ENCODE results near the gene DUSP22.

Gene DUSP22

DNA sequence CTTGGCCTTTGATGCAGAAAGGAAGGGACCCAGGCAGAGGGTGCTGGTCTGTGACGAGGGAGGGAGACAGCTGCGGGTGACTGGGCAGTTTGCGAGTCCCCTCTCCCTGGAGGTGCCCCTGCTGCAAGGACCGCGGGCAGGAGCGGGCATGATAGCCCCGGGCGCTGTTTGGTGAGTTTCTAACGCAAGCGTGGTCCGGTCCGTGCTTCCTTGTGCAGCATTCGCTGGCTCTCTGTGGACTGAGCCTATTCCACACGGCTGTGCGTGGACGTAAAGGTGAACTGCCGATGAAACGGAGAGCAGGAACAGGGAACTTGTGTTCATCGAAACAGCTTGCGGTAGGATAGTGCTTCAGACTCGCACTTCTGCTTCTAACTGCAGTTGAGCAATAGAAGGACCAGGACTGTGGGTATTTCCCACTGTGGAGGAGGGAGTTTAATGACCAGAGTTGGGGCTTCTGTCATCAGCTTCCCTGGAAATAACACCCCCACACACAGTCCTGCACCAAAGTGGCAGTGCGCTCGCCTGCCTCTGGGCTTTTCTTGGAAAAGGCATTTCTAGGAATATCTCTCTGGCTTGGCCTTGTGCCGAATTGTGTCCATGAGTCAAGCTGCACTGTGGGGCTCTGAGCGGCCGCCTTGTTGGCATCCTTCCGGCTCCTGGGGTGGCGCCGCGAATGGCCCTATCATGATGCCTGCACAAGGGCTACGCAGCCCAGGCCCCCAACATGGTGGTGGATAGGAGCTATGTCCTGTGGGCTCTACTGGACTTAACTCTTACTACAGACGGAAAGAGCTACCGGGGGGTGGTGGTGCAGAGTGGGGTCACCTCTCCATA, 48.9 kb downstream of the DUSP22 start:
- DNase-seq = no peak

DNA sequence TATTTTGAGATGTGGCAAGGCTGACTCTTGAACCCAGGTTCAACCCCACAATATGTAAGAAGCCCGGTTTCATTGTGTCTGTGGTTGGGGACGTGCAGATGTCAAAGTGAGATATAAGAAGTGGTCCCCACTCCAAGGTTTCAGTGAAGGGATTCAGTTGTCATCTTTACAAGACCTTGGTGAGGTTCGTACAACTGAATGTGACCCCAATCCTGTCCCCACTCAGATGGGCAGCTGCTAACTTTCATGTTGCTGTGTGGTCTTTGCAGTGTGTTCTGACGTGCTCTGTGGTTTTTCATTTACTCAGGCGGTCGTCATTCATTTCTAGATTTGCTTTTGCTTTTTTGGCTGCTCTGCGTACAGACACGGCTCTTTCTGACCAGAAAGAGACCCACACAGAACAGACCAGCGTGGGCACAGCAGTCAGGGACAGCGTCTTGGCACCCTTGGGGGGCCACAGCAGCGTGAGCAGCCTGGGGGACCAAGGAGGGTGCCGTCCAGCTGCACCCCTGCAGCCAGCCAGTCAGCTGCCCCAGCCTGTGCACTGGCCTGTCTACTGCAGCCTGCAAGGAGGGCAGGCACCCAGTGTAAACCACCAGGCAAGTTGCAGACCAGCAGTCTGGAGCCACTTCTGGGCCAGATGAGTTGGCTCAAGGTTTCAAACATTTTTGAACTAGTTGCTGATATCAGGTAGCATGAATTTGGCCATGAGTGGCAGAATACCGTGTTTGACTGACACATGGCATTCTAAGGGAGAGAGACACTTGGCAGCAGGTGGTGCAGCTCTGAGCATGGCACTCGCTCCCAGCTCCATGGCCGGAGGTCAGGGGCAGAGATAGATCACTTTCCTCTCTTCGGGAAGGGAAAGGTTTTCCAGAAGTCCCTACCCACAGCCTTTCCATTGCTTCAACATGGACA, 49.9 kb downstream of the DUSP22 start:
- no peak for DNase-seq

DNA sequence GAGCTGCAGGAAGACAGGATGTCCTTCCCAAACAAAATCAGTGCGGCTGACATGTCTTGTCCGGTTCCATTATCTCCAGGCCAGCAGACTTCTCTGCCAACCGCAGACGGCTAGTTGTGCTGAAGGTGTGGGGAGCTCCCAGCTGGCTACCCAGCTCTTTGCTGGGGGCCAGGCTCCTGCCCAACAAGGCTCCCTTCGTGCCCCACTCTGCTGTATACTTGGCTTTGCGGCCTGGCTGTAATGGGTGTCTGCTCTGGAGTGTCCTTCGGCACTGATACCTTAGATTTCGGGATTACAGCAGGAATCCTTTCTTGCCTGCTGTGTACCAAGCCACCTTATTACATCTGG, 50.5 kb downstream of the DUSP22 start:
- no peak for DNase-seq

DNA sequence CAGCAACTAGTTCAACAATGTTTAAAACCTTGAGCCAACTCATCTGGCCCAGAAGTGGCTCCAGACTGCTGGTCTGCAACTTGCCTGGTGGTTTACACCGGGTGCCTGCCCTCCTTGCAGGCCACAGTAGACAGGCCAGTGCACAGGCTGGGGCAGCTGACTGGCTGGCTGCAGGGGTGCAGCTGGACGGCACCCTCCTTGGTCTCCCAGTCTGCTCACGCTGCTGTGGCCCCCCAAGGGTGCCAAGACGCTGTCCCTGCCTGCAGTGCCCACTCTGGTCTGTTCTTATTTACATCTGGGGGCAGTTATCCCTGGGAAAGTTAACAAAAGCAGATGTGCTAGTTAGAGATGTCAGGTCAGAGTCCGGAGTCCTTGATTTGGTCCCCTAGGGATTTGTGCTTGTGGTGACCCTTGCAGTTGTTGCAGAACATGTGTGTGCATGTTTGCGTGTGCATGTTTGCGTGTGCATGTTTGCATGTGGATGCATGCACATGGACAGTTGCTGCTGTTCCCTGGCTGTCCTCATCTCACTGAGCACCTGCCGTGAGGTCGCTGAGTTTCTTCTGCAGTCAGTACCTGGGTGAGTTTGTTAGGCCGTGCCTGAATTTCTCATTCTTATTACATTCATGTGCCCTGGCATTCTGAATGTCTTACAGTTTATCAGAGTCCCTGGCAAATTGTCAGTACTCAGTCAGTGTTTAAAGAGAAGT, 51.1 kb downstream of the DUSP22 start:
- no peak for DNase-seq

DNA sequence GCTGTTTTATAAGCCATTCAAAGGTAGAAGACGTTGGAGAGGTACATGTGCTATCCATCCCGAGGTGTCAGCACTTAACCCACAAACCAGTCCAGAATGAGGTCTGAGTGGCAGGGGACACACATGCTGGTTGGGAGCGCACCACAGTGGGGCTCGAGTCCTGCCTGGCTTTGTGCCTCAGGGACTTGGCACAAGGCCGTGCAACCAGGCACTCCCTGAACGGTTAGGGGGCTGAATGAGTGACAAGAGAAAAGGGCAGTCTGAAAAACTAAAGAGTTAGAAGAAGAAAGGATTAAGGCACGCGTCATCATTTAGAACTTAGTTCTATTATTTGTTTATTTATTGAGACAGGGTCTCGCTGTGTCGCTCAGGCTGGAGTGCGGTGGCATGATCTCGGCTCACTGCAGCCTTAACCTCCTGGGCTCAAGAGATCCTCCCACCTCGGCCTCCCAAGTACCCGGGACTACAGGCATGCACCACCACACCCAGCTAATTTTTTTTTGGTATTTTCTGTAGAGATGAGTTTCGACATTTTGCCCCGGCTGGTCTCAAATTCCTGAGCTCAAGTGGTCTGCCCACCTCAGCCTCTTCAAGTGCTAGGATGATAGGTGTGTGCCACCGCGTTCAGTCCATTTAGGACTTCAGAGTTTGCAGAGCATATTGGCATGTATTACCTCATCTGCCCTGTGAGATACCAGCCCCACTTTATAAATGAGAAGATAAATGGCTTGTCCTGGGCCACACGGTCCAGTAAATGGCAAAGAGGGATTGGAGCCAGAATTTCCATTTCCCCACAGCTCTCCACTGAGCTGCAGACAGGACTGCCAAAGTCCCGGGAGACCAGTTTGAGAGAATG, 51.9 kb downstream of the DUSP22 start:
- no peak for DNase-seq

DNA sequence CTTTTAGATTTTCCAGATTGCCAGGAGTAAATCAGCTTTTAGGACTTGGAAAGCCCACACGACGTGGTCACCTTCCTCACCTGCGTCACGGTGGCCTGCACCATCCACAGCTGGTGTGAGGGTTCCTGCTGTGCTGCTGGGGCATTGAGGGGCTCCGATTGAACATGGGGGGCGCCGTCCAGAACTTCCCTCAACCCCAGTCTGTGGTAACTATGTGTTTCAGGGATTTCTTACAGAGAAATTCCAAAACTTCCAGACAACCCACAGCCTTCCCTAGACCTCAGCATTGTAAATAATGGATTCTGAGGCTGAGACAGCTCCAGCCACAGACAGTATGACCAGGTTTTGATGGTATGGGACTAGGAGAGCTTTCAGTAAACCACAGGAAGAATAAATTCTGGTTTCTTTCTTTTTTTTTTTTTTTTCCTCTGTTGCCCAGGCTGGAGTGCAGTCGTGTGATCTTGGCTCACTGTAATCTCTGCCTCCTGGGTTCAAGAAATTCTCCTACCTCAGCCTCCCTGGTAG, 52.6 kb downstream of the DUSP22 start:
- no peak for DNase-seq

DNA sequence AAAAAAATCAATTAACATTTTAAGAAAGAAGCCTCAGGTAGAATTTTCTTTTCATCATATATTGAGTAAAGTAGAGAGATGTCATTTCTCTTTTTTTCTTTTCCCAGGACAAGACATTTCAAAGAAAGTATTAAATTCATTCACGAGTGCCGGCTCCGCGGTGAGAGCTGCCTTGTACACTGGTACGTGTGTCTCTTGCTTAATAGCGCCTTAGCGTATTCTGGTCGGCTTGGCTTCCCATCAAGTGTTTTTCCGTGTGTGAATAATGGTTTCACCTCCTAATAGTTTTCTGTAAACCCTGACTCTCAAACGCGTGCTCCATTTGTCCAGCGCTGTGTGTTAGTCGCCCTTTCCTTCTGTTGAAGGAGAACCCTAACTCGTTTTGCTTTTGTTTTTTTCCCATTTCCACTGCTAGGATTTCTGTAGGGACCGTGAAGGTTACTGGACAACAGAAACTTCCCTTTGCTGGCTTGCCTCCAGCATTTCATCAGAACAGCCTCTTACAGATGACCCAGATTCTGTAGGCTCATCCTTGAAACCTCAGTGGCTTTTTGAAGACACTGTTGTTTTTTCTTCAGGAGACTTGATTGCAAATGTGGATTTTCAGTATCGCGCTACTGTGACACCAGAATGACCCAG, 53.6 kb downstream of the DUSP22 start:
- DNase-seq = no peak

DNA sequence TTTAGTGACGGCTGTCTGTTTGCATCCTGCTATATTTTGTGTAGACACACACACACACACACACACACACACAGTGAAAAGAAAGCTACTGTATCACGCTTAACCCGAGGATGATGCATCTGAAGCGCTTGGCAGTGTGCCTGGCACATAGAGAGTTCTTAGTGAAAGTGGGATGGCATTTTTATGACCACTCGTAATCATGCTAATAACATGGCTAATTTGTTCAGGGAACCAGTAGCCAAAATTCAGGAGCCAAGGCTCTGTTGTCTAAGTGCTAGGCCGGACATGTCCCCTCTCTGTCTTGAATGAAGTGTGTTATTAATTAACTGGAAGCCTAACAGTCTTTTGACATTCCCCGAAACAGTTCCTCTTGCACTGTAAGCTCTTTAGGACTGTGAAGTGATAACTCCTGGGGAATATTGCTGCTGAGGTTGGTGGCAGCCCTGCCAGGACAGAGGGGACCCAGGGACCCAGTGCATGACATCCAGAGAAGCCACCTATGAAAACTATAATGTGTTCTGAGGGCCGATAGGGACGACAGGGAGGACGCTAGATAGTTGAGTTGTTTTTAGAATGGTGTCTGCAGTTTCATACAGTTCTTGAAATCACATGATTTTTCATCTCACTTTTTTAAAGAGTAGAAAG, 54.2 kb downstream of the DUSP22 start:
- DNase-seq = no peak

DNA sequence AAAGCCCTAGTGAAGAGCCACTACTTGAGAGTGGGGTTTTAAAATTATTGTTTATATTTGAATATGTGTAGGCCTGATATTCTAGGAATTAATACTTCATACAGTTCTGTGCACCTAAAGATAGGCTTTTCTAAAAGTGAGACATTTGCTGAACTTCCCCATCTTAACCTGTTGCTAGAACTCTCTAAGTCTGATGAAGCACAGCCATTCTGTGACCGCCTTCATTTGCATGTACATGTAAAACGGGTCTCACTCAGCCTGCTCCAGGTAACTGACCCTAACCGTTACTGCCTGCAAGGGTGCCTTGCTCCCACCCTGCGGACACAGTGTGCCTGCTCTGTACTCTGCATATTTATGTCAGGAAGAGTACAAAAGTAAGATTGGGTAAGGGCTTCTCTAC, 54.9 kb downstream of the DUSP22 start:
- no peak for DNase-seq

DNA sequence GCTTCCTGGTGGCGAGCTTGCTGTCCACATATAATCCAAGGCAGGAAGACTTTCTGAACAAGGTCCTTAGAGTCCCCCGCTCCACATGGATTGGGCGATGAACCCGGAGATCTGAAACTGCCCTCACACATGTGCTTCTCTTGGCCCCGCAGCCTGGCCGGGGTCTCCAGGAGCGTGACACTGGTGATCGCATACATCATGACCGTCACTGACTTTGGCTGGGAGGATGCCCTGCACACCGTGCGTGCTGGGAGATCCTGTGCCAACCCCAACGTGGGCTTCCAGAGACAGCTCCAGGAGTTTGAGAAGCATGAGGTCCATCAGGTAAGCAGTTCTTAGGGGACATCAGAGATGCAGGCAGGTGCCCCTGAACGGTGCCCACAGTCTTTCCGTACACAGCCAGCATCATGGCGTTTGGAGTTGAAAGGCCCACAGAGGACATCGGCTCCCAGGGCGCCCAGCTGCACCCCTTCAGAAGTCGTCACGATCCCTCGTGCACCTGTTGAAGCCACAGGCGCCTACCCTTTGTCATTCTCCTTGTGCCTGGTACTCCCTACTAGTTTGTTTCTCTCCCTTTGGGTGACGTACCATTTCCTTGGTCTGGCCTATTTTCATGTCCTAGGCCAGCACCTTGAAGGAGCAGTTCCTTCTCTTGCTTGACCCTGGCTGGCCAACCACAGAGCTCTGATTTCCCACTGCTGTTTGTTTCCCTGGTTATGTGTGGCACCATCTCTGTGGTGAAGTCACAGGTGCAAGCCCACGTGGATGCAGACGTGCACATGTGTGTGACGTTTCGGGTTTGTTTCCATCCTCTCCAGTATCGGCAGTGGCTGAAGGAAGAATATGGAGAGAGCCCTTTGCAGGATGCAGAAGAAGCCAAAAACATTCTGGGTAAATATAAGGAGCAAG, 55.9 kb downstream of the DUSP22 start:
- DNase-seq = no peak

DNA sequence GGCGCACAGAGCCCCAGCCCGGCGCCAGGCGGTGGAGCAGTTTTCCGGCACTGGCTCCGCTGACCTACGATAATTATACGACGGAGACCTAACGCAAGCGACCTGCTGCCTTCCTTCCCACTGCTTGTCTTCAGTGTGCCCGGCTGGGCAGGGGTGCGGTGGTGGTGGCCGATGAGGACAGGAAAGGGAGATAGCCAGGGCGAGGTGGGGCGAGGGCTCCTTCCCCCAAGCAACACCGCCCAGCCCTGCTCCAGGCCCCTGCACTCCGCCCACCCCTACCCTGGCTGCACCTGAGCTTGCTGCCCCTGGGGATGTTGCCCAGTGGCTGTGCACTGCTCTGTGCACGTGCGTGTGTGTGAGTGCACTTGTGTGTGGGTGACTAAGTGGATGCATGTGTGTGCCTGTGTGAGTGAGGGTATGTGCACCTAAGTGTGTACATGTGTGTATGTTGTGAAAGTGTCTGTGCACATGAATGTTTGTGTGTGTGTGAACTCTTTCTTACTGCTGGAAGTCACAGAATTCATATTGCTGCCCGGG, 56.6 kb downstream of the DUSP22 start:
- DNase-seq = no peak

DNA sequence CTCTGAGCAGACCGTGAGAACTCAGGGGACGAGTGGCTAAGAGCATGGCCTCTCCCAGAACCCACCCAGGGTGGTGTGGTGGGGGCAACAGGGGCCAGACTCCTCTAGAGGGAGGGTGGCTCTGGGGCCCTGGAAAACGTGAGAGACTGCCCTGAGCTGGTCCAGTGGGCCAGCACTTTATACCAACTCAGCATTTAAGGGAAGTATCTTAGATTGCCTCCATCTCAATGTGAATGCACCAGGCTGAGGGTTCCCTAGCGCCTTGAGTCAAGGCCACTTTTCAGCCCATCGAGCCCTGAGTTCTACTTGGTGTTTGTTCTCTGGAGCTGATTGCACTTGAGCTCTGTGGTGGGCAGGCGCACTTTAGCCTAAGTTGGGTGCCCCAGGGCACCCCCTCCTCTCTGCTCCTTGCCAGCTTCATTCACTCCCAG, 57.2 kb downstream of the DUSP22 start:
- DNase-seq = no peak

DNA sequence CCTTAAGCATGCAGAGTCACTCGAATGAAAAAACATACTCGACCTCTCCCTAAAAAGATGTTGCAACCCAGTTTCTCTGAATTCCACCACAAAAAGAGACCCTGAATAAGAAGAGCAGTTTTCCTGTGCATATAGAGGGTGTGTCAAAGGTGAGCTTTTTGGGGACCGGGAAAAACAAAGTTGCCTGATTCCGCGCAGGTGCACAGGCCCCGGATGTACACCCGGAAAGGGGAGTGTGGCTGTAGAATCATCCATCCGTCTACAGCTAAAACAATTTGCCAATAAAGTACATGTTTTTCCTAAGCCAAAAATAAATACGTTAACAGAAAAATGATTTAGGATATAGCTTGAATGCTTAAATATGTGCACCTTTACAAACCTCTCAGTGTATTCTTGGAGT, 58.1 kb downstream of the DUSP22 start:
- DNase-seq = no peak

DNA sequence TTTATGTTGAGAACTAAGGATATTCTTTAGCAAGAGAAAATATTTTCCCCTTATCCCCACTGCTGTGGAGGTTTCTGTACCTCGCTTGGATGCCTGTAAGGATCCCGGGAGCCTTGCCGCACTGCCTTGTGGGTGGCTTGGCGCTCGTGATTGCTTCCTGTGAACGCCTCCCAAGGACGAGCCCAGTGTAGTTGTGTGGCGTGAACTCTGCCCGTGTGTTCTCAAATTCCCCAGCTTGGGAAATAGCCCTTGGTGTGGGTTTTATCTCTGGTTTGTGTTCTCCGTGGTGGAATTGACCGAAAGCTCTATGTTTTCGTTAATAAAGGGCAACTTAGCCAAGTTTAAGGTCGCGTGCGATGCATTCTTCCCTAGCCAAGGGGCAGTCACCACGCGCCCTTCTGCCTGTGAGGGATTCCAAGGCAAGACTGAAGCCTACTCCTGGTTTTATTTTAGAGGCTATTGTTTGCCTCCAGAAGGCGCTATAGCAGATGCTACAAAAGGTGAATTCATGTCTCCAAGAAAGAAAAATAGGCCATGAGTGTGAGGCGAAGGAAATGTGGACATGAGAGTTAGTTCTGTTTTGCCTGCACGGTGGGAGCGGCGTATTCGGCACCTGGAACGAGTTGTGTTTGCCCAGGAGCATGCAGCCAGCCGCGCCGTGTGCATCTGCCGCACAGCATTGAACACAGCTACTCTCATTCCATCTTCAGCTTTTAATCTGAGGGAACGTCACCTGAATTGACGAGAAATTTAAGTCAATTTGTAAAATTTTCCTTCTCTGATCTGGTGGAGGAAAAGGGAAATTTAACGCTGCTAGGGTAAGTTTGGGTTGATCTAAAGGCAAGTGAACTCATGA, 59.0 kb downstream of the DUSP22 start:
- no peak for DNase-seq

DNA sequence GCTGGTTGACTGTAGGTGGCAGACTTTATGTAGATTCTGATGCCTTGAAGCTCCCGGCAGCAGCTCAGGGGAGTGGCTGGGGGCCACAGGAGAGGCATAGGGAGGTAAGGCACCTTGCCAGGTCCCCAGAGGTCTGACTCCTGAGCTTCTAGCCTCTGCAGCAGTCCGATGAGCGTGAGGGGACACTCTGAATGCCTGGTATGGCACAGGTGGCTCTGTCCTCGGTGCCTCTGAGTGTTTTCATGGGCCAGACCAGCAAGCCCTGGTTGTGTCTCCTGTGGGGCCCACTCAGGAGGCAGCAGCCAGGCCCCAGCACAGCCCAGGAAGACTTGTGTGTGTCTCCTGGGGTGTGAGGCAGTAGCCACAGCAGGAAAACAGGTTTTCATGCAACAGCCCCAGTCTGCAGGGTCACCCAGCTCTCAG, 59.6 kb downstream of the DUSP22 start:
- no peak for DNase-seq

DNA sequence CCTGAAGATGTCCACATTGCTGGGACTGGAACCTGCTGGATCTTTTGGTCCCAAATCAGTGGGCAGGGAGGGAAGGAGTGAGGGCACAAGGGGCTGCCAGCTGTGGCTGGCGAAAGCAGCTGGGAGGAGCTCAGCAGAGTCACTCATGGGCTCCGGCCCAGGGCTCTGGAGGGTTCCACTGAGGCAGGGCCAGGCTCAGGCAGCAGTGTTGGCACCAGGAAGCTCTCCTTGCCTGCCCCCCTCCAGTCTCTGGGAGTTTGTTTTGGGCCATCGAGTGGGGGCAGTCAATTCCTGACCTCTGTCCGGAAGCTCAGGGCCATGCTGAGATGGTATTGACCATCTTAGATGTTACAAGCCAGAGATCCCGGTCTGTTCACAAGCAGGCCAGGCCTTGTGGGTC, 60.2 kb downstream of the DUSP22 start:
- no peak for DNase-seq

DNA sequence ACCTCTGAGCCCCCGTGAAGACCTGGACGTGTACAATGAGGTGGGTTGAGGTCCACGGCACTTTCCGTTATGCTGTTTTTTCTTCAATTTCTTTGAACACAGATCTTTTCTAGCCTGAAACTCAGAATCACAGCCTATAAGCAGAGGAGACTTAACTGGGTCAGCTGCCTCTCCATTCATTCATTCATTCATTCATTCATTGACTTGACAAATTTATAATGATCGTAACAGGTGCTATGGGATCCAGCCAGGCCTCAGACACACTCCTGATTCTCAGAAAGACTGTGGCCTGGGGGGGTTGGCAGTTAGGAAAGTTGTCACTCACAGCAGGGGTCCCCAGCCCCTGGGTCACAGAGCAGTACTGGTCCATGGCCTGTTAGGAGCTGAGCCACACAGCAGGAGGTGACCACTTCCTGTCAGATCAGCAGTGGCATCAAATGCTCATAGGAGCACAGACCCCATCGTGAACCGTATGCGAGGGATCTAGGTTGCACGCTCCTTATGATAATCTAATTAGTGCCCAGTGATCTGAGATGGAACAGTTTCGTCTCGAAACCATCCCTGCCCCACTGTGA, 60.7 kb downstream of the DUSP22 start:
- no peak for DNase-seq
